Measurements from ENCODE around the gene CBLN3. TPM values are rescaled to one million over a fixed set of nuclear protein-coding genes. Genes with fewer than 3 reads are reported as not detected.

The CBLN3 gene
- total RNA-seq, 1 experiment from 2014 or later = 3.4 TPM

- no peaks in the 10 kb centered on the region for H4K20me1 ChIP-seq (ENCODE audit: low read length)
- ChIA-PET CTCF (no interaction called here), POLR2A (ENCODE audit: unreplicated experiment) (no interaction called here)
- no peak overlapping the region for H3K4me2 ChIP-seq (ENCODE audit: low read length)
- no peaks in the 10 kb centered on the region for H3K9me2 ChIP-seq (replicated peaks; ENCODE audit: low read length)
- BruUV-seq (replicated peaks) = no TSS peak
- H3K36me3 ChIP-seq (ENCODE audit: low read depth, low read length) = no peaks in the 10 kb centered on the region
- DNase-seq = no peak
- intact Hi-C loops (cut with micrococcal nuclease) = no loop called here
- TF ChIP-seq EZH2phosphoT487 (IDR thresholded peaks at IDR 0.05; ENCODE audit: borderline replicate concordance, low read length) (no peak), EZH2 (IDR thresholded peaks at IDR 0.05; ENCODE audit: low read length, unreplicated experiment) (no peak), CTCF (conservative IDR thresholded peaks at IDR 0.05; ENCODE audit: low read depth, low read length) (no peak)
- no peak overlapping the region for H2AFZ ChIP-seq (ENCODE audit: low read length)
- H3K4me3 ChIP-seq (ENCODE audit: low read length) = no peak overlapping the region
- H3K79me2 ChIP-seq (ENCODE audit: low read length) = no peaks in the 10 kb centered on the region
- 0 out of 2 replicates have a peak, but pooled peaks cover 5% of the 10 kb centered on the region for H3K4me1 ChIP-seq (ENCODE audit: insufficient read depth, low read length)
- no peaks in the 10 kb centered on the region for H3K9me3 ChIP-seq (ENCODE audit: low read length)
- no peak for ATAC-seq
- no peaks in the 10 kb centered on the region for H3K27me3 ChIP-seq (ENCODE audit: low read length)
- H3K27ac ChIP-seq (ENCODE audit: low read length) = no peak overlapping the region
- no peaks in the 10 kb centered on the region for H3F3A ChIP-seq (ENCODE audit: low read length, unreplicated experiment)
- no peak overlapping the region for H3K9ac ChIP-seq (ENCODE audit: low read length)
These were observed 24.7 kb downstream of the CBLN3 start for GRCh38 chr14:24404814-24405213.

- H3K9me2 ChIP-seq (replicated peaks; ENCODE audit: low read length) = no peaks in the 10 kb centered on the region
- no peak overlapping the region for H2AFZ ChIP-seq (ENCODE audit: low read length)
- no peaks in the 10 kb centered on the region for H3K9me3 ChIP-seq (ENCODE audit: low read length)
- TF ChIP-seq EZH2phosphoT487 (IDR thresholded peaks at IDR 0.05; ENCODE audit: borderline replicate concordance, low read length) = no peak
- intact Hi-C loops (cut with micrococcal nuclease) = no loop called here
- no peaks in the 10 kb centered on the region for H4K20me1 ChIP-seq (ENCODE audit: low read length)
- CTCF ChIA-PET = no interaction called here
- H3K27me3 ChIP-seq (ENCODE audit: low read length) = no peaks in the 10 kb centered on the region
- DNase-seq = peak; percentile 21
- BruUV-seq (replicated peaks) = no TSS peak
- no peaks in the 10 kb centered on the region for H3K36me3 ChIP-seq (ENCODE audit: low read depth, low read length)
- no peak overlapping the region for H3K27ac ChIP-seq (ENCODE audit: low read length)
- no peaks in the 10 kb centered on the region for H3F3A ChIP-seq (ENCODE audit: low read length, unreplicated experiment)
- H3K4me2 ChIP-seq (ENCODE audit: low read length) = no peak overlapping the region
- POLR2A ChIA-PET (ENCODE audit: unreplicated experiment) = no interaction called here
- no peak for ATAC-seq
- no peak overlapping the region for H3K9ac ChIP-seq (ENCODE audit: low read length)
- H3K4me3 ChIP-seq (ENCODE audit: low read length) = no peak overlapping the region
- no peaks in the 10 kb centered on the region for H3K79me2 ChIP-seq (ENCODE audit: low read length)
- H3K4me1 ChIP-seq (ENCODE audit: insufficient read depth, low read length) = peaks cover 5% of the 10 kb centered on the region; the same call in 1 of the 2 replicates
These were observed 26.0 kb downstream of the CBLN3 start for GRCh38 chr14:24403294-24403998.

- ChIA-PET CTCF (no interaction called here), POLR2A (ENCODE audit: unreplicated experiment) (no interaction called here)
- no peaks in the 10 kb centered on the region for H3K79me2 ChIP-seq (ENCODE audit: low read length)
- H3K4me1 ChIP-seq (ENCODE audit: insufficient read depth, low read length) = peaks cover 5% of the 10 kb centered on the region; the same call in 1 of the 2 replicates
- no peak for ATAC-seq
- no peak overlapping the region for H3K27ac ChIP-seq (ENCODE audit: low read length)
- no peak overlapping the region for H3K4me2 ChIP-seq (ENCODE audit: low read length)
- H3F3A ChIP-seq (ENCODE audit: low read length, unreplicated experiment) = no peaks in the 10 kb centered on the region
- no peak overlapping the region for H3K9ac ChIP-seq (ENCODE audit: low read length)
- H4K20me1 ChIP-seq (ENCODE audit: low read length) = no peaks in the 10 kb centered on the region
- no peaks in the 10 kb centered on the region for H3K9me3 ChIP-seq (ENCODE audit: low read length)
- H3K27me3 ChIP-seq (ENCODE audit: low read length) = no peaks in the 10 kb centered on the region
- DNase-seq = no peak
- TF ChIP-seq CTCF (conservative IDR thresholded peaks at IDR 0.05; ENCODE audit: low read depth, low read length) = no peak
- TF ChIP-seq EZH2phosphoT487 (IDR thresholded peaks at IDR 0.05; ENCODE audit: borderline replicate concordance, low read length) = no peak
- TF ChIP-seq EZH2 (IDR thresholded peaks at IDR 0.05; ENCODE audit: low read length, unreplicated experiment) = no peak
- H3K9me2 ChIP-seq (replicated peaks; ENCODE audit: low read length) = no peaks in the 10 kb centered on the region
- no peaks in the 10 kb centered on the region for H3K36me3 ChIP-seq (ENCODE audit: low read depth, low read length)
- BruUV-seq (replicated peaks) = TSS peak; percentile 7
- no peak overlapping the region for H3K4me3 ChIP-seq (ENCODE audit: low read length)
- no peak overlapping the region for H2AFZ ChIP-seq (ENCODE audit: low read length)
- intact Hi-C loops (cut with micrococcal nuclease) = no loop called here
These were observed 27.4 kb downstream of the CBLN3 start for GRCh38 chr14:24401810-24402702.

Measured in PC-3 (cell line).